H1 (cell line): ENCODE results near the gene FRMD3. TPM values are rescaled to one million over a fixed set of nuclear protein-coding genes. Genes with fewer than 3 reads are reported as not detected.

Experiments used
- CTCF ChIA-PET: fragments of 300-600 bp; sonication (Branson Sonifier 250); formaldehyde crosslinking; loops from one replicate; lab custom pipeline; 2021; ENCODE audit not compliant: partially characterized antibody; lab: Charles Lee
- POLR2A ChIA-PET: fragments of 300-600 bp; sonication (Branson Sonifier 250); formaldehyde crosslinking; loops from one replicate; lab custom pipeline; 2021; ENCODE audit warnings: inconsistent platforms; ENCODE audit not compliant: partially characterized antibody; lab: Charles Lee
- DNase-seq, 2 experiments: peaks; one replicate each; pipeline versions ENCODE4 v3.0.0 to v3.0.0-alpha.2; 2010 to 2022; ENCODE audit warnings: low spot score in 2 of 2, low read depth in 1 of 2, mixed read lengths in 1 of 2
- FAIRE-seq: peaks from 2 replicates; lab custom pipeline; 2011; peaks lifted over from hg19 to GRCh38; lab: Jason Lieb, UNC
- H2AFZ ChIP-seq: 2 replicates; pipeline ENCODE4 v1.8.1; 2012; ENCODE audit warnings: low read length, inconsistent platforms
- H2AK5ac ChIP-seq: 2 replicates; pipeline ENCODE4 v1.6.1; 2013; ENCODE audit warnings: low read depth, low read length
- H2BK120ac ChIP-seq: replicated peaks from 2 replicates; pipeline ENCODE3; 2013; ENCODE audit warnings: low read depth, low read length, inconsistent platforms
- H2BK12ac ChIP-seq: 2 replicates; pipeline ENCODE4 v1.6.1; 2013; ENCODE audit warnings: low read depth, low read length
- H2BK15ac ChIP-seq: 2 replicates; pipeline ENCODE4 v1.6.1; 2013; ENCODE audit warnings: low read length
- H2BK20ac ChIP-seq: 2 replicates; pipeline ENCODE4 v1.6.1; 2013; ENCODE audit warnings: low read length
- H2BK5ac ChIP-seq: 2 replicates; pipeline ENCODE4 v1.6.1; 2013; ENCODE audit warnings: low read depth, low read length
- H3K14ac ChIP-seq: 2 replicates; pipeline ENCODE4 v1.6.1; 2013; ENCODE audit warnings: inconsistent platforms; ENCODE audit not compliant: insufficient read length
- H3K18ac ChIP-seq: 2 replicates; pipeline ENCODE4 v1.6.1; 2013; ENCODE audit warnings: low read length; ENCODE audit errors: extremely low read depth
- H3K23ac ChIP-seq: 2 replicates; pipeline ENCODE4 v1.6.1; 2013; ENCODE audit warnings: inconsistent platforms; ENCODE audit not compliant: insufficient read length
- H3K23me2 ChIP-seq: 2 replicates; pipeline ENCODE4 v1.6.1; 2013; ENCODE audit warnings: low read depth, low read length
- H3K27ac ChIP-seq: 2 replicates; pipeline ENCODE4 v1.6.1; 2011; ENCODE audit warnings: low read depth, low read length, inconsistent platforms
- H3K27me3 ChIP-seq, 4 experiments: replicated peaks in 1 of 4; 1 replicate in 1 of 4; 2 replicates in 3 of 4; pipeline versions ENCODE4 v1.6.1 to v1.8.1; 2011 to 2013; ENCODE audit warnings: low read length in 3 of 4, mild to moderate bottlenecking in 3 of 4, inconsistent platforms in 2 of 4, mixed read lengths in 2 of 4, moderate library complexity in 1 of 4; ENCODE audit not compliant: control insufficient read depth in 3 of 4, insufficient read depth in 3 of 4; ENCODE audit errors: extremely low read depth in 1 of 4
- H3K36me3 ChIP-seq, 4 experiments: 2 replicates each; pipeline versions ENCODE4 v1.6.1 to v1.8.1; 2011 to 2013; ENCODE audit warnings: mild to moderate bottlenecking in 4 of 4, low read length in 3 of 4, moderate library complexity in 2 of 4, control low read depth in 1 of 4, inconsistent platforms in 1 of 4; ENCODE audit not compliant: insufficient read depth in 4 of 4, control insufficient read depth in 2 of 4
- H3K4ac ChIP-seq: replicated peaks from 2 replicates; pipeline ENCODE3; 2013; ENCODE audit warnings: low read length, low read depth, mixed read lengths, inconsistent platforms; ENCODE audit not compliant: insufficient read length
- H3K4me1 ChIP-seq, 4 experiments: replicated peaks in 1 of 4; 1 replicate in 1 of 4; 2 replicates in 3 of 4; pipeline versions ENCODE4 v1.6.1 to v1.8.1; 2011 to 2013; ENCODE audit warnings: low read length in 3 of 4, inconsistent platforms in 2 of 4, mixed read lengths in 1 of 4; ENCODE audit not compliant: insufficient read depth in 4 of 4, control insufficient read depth in 3 of 4
- H3K4me2 ChIP-seq, 2 experiments: 2 replicates each; pipeline versions ENCODE4 v1.6.1 to v1.8.1; 2011 to 2013; ENCODE audit warnings: low read depth in 2 of 2, low read length in 2 of 2, control low read depth in 1 of 2, inconsistent platforms in 1 of 2, mild to moderate bottlenecking in 1 of 2; ENCODE audit not compliant: insufficient read depth in 1 of 2
- H3K4me3 ChIP-seq, 4 experiments: fragments of 200-600, 300-600 bp in 1 of 4; sonication (generic), shearing (Covaris generic), sonication (Bioruptor Twin) in 1 of 4; 2 replicates each; pipeline versions ENCODE4 v1.5.1 to v1.8.1; 2011 to 2016; ENCODE audit warnings: low read length in 4 of 4, low read depth in 3 of 4, control low read depth in 2 of 4, inconsistent platforms in 2 of 4, mild to moderate bottlenecking in 2 of 4, mixed read lengths in 1 of 4, moderate library complexity in 1 of 4; ENCODE audit not compliant: insufficient read depth in 2 of 4; ENCODE audit errors: extremely low read depth in 1 of 4
- H3K56ac ChIP-seq: replicated peaks from 2 replicates; pipeline ENCODE3; 2013; ENCODE audit warnings: low read depth, mild to moderate bottlenecking, mixed read lengths, low read length, inconsistent platforms; ENCODE audit not compliant: insufficient read length
- H3K79me1 ChIP-seq: 2 replicates; pipeline ENCODE4 v1.6.1; 2013; ENCODE audit warnings: low read depth, low read length, control low read depth
- H3K79me2 ChIP-seq, 2 experiments: 2 replicates each; pipeline versions ENCODE4 v1.6.1 to v1.8.1; 2012 to 2013; ENCODE audit warnings: low read length in 2 of 2, mild to moderate bottlenecking in 2 of 2, inconsistent platforms in 1 of 2; ENCODE audit not compliant: insufficient read depth in 2 of 2, control insufficient read depth in 1 of 2
- H3K9ac ChIP-seq, 4 experiments: replicated peaks in 1 of 4; 1 replicate in 1 of 4; 2 replicates in 3 of 4; pipeline versions ENCODE4 v1.6.1 to v1.8.1; 2011 to 2013; ENCODE audit warnings: low read depth in 3 of 4, low read length in 3 of 4, control low read depth in 2 of 4, mild to moderate bottlenecking in 2 of 4, moderate library complexity in 2 of 4, inconsistent platforms in 1 of 4; ENCODE audit errors: extremely low read depth in 1 of 4
- H3K9me3 ChIP-seq, 2 experiments: 2 replicates each; pipeline versions ENCODE4 v1.6.1 to v1.8.1; 2012 to 2013; ENCODE audit warnings: mild to moderate bottlenecking in 2 of 2, moderate library complexity in 2 of 2, control low read depth in 1 of 2, inconsistent platforms in 1 of 2, low read depth in 1 of 2, low read length in 1 of 2, mixed read lengths in 1 of 2; ENCODE audit not compliant: insufficient read depth in 2 of 2
- H4K20me1 ChIP-seq, 2 experiments: replicated peaks in 1 of 2; 2 replicates each; pipeline versions ENCODE3 to v1.8.1; 2011 to 2013; ENCODE audit warnings: inconsistent platforms in 2 of 2, low read length in 2 of 2, mild to moderate bottlenecking in 1 of 2; ENCODE audit not compliant: insufficient read depth in 2 of 2, control insufficient read depth in 1 of 2
- H4K5ac ChIP-seq: 2 replicates; pipeline ENCODE4 v1.6.1; 2013; ENCODE audit warnings: low read length, low read depth, mixed read lengths, inconsistent platforms; ENCODE audit not compliant: insufficient read length
- H4K8ac ChIP-seq: 2 replicates; pipeline ENCODE4 v1.8.0; 2013; ENCODE audit warnings: mild to moderate bottlenecking, moderate library complexity, low read length, inconsistent platforms; ENCODE audit not compliant: insufficient read depth; ENCODE audit errors: extremely low read depth
- H4K91ac ChIP-seq: replicated peaks from 2 replicates; pipeline ENCODE3; 2013; ENCODE audit warnings: low read length, mixed read lengths, inconsistent platforms; ENCODE audit not compliant: insufficient read length
- GABPA ChIP-seq: IDR thresholded peaks from 2 replicates; pipeline ENCODE4 v1.6.1; 2011; ENCODE audit warnings: mild to moderate bottlenecking, low read length, moderate library complexity, borderline replicate concordance; ENCODE audit not compliant: insufficient read depth
- SP4 ChIP-seq: IDR thresholded peaks from 2 replicates; pipeline ENCODE4 v1.6.1; 2012; ENCODE audit warnings: low read length, inconsistent platforms
- WGBS, 2 experiments: shearing (Covaris generic) in 1 of 2; methylation state at CpG; one replicate each; pipeline versions ENCODE4 v1.1.6 to v1.1.7; 2013 to 2015; ENCODE audit warnings: low lambda C conversion rate in 2 of 2, mixed read lengths in 2 of 2, inconsistent platforms in 1 of 2, low coverage in 1 of 2, missing lambda C conversion rate in 1 of 2; ENCODE audit not compliant: insufficient replicate concordance in 2 of 2, insufficient coverage in 1 of 2, insufficient read length in 1 of 2; ENCODE audit errors: extremely low coverage in 1 of 2, missing lambda C conversion rate in 1 of 2; 5-methylcytosine and 5-hydroxymethylcytosine counted together
- polyA plus RNA-seq, 7 experiments: library from polyadenylated mRNA; depleted of rRNA in 3 of 7; stranded (reverse) in 5 of 7; unstranded in 2 of 7; fragments of >200 nt in 5 of 7; fragments of 200-250 nt in 2 of 7; gene quantifications; 1 replicate in 5 of 7; 2 replicates in 1 of 7; 4 replicates in 1 of 7; pipeline versions ENCODE4 v1.2.1 to v1.2.3, GENCODE V29; 2011 to 2013; ENCODE audit warnings: missing spikeins in 2 of 7, mixed read lengths in 2 of 7
- total RNA-seq: library from RNA; stranded (reverse); fragmentation: NEBNext Ultra II Directional; extraction: Animal tissue kit (Norgen Biotek cat#: 25700); gene quantifications from 2 replicates; pipeline ENCODE4 v1.2.1, GENCODE V29; 2021

Gene FRMD3
- total and polyA plus RNA-seq, 2 of the 8 experiments (the other 6 are each of a cell fraction or from before 2014, with no cell fraction given) = 0.15 to 1.4 TPM

- FAIRE-seq (no peak), DNase-seq (no peak)
- no peaks in the 10 kb centered on the region for H3K4me1 ChIP-seq
- no peak overlapping the region for H2BK20ac ChIP-seq
- H2BK15ac ChIP-seq = no peak overlapping the region
- no peaks in the 10 kb centered on the region for H4K20me1 ChIP-seq
- H3K23ac ChIP-seq = no peak overlapping the region
- no peak overlapping the region for H2BK120ac ChIP-seq
- H2AK5ac ChIP-seq = no peak overlapping the region
- no peak overlapping the region for H3K4me3 ChIP-seq
- H4K91ac ChIP-seq = no peak overlapping the region
- no peak overlapping the region for H4K8ac ChIP-seq
- H3K9me3 ChIP-seq = peaks cover 0 to 5% of the 10 kb centered on the region in 2 experiments; a peak in 1 of 4 replicates
- no peak overlapping the region for H3K14ac ChIP-seq
- no peaks in the 10 kb centered on the region for H3K79me2 ChIP-seq
- no peak overlapping the region for H3K27ac ChIP-seq
- H3K56ac ChIP-seq = no peak overlapping the region
- CTCF ChIA-PET = no interaction called here
- no peak overlapping the region for H2BK12ac ChIP-seq
- H3K23me2 ChIP-seq = no peaks in the 10 kb centered on the region
- H3K4ac ChIP-seq = no peak overlapping the region
- H3K27me3 ChIP-seq = no peaks in the 10 kb centered on the region; a peak in 1 of 7 replicates
- H3K36me3 ChIP-seq = no peaks in the 10 kb centered on the region
- 93% methylated on average over 2 of the region's 2 CpGs; no CpG with 5 or more reads in 1 of the 2 experiments for WGBS, 2 experiments
- no peak overlapping the region for H2AFZ ChIP-seq
- H3K18ac ChIP-seq = no peak overlapping the region
- no peak overlapping the region for H4K5ac ChIP-seq
- POLR2A ChIA-PET = no interaction called here
- H3K9ac ChIP-seq = no peak overlapping the region
- H3K4me2 ChIP-seq = no peak overlapping the region
- no peak for TF ChIP-seq GABPA
- no peak for TF ChIP-seq SP4
- H3K79me1 ChIP-seq = no peaks in the 10 kb centered on the region
- no peak overlapping the region for H2BK5ac ChIP-seq
Observed at GRCh38 chr9:83479765-83480164, 58.4 kb downstream of the FRMD3 start.
